HepG2 (cell line): ENCODE results near the gene ACSS2. TPM values are rescaled to one million over a fixed set of nuclear protein-coding genes. Genes with fewer than 3 reads are reported as not detected.

Experiments used
- ATF6 ChIP-seq: sonication (generic); formaldehyde crosslinking; conservative IDR thresholded peaks from 2 replicates; pipeline ENCODE4 v1.4.0; 2020; ENCODE audit warnings: missing genetic modification reagents
- ATF7 ChIP-seq, 2 experiments: fragments of 450-650 bp in 1 of 2; sonication (generic) in 1 of 2; formaldehyde crosslinking in 1 of 2; IDR thresholded peaks; 2 replicates each; pipeline versions ENCODE4 v1.4.0 to v1.6.1; 2016 to 2020; ENCODE audit warnings: antibody characterized with exemption in 1 of 2, mild to moderate bottlenecking in 1 of 2, missing genetic modification reagents in 1 of 2
- CENPX ChIP-seq: sonication (generic); formaldehyde crosslinking; IDR thresholded peaks from 2 replicates; pipeline ENCODE4 v1.9.0; 2021; ENCODE audit warnings: mild to moderate bottlenecking, missing genetic modification reagents, moderate library complexity
- ELF4 ChIP-seq: sonication (generic); formaldehyde crosslinking; IDR thresholded peaks from 2 replicates; pipeline ENCODE4 v1.5.0; 2020; ENCODE audit warnings: missing genetic modification reagents, mild to moderate bottlenecking, moderate library complexity, borderline replicate concordance
- KDM1A ChIP-seq: IDR thresholded peaks from 2 replicates; pipeline ENCODE4 v1.6.1; 2016; ENCODE audit warnings: missing compliant biosample characterization
- KLF15 ChIP-seq: sonication (generic); formaldehyde crosslinking; IDR thresholded peaks from 2 replicates; pipeline ENCODE4 v1.8.1; 2023; ENCODE audit warnings: borderline replicate concordance, mild to moderate bottlenecking, inconsistent platforms, missing genetic modification reagents, mixed read lengths
- MTA3 ChIP-seq: sonication (generic); formaldehyde crosslinking; IDR thresholded peaks from 2 replicates; pipeline ENCODE4 v1.4.0; 2020; ENCODE audit warnings: missing genetic modification reagents
- MXD3 ChIP-seq: IDR thresholded peaks from 2 replicates; pipeline ENCODE4 v1.6.1; 2016; ENCODE audit warnings: mild to moderate bottlenecking, missing biosample characterization, missing genetic modification reagents
- NR2F1 ChIP-seq, 2 experiments: fragments of 450-650 bp in 1 of 2; formaldehyde crosslinking in 1 of 2; IDR thresholded peaks; 2 replicates each; pipeline versions ENCODE4 v1.5.0 to v1.6.1; 2016 to 2020; ENCODE audit warnings: mild to moderate bottlenecking in 1 of 2, missing compliant biosample characterization in 1 of 2, missing genetic modification reagents in 1 of 2, moderate library complexity in 1 of 2
- POLR2A ChIP-seq, 2 experiments: IDR thresholded peaks; 2 replicates each; pipeline ENCODE4 v1.6.1; 2011; ENCODE audit warnings: low read depth in 2 of 2, low read length in 2 of 2, mild to moderate bottlenecking in 1 of 2, moderate library complexity in 1 of 2; ENCODE audit not compliant: insufficient read depth in 1 of 2
- RNF219 ChIP-seq: sonication (generic); formaldehyde crosslinking; IDR thresholded peaks from 2 replicates; pipeline ENCODE4 v1.5.0; 2020; ENCODE audit warnings: mild to moderate bottlenecking, missing genetic modification reagents
- STAG1 ChIP-seq: sonication (generic); formaldehyde crosslinking; IDR thresholded peaks from 2 replicates; pipeline ENCODE4 v1.4.0; 2020; ENCODE audit warnings: missing genetic modification reagents
- TP53 ChIP-seq: sonication (generic); formaldehyde crosslinking; conservative IDR thresholded peaks from 2 replicates; pipeline ENCODE4 v1.4.0; 2020; ENCODE audit warnings: missing genetic modification reagents
- WIZ ChIP-seq: sonication (generic); formaldehyde crosslinking; IDR thresholded peaks from 2 replicates; pipeline ENCODE4 v1.5.1; 2020; ENCODE audit warnings: mild to moderate bottlenecking, missing genetic modification reagents
- YEATS4 ChIP-seq: sonication (generic); formaldehyde crosslinking; IDR thresholded peaks from 2 replicates; pipeline ENCODE4 v1.4.0; 2020; ENCODE audit warnings: missing genetic modification reagents, borderline replicate concordance
- ZNF33A ChIP-seq: sonication (generic); formaldehyde crosslinking; IDR thresholded peaks from 2 replicates; pipeline ENCODE4 v1.5.1; 2020; ENCODE audit warnings: missing genetic modification reagents, mild to moderate bottlenecking, moderate library complexity, borderline replicate concordance
- ZNF34 ChIP-seq: sonication (generic); formaldehyde crosslinking; IDR thresholded peaks from 2 replicates; pipeline ENCODE4 v1.4.0; 2020; ENCODE audit warnings: mild to moderate bottlenecking, missing genetic modification reagents, borderline replicate concordance
- ZNF597 ChIP-seq: sonication (generic); formaldehyde crosslinking; IDR thresholded peaks from 2 replicates; pipeline ENCODE4 v1.5.0; 2020; ENCODE audit warnings: missing genetic modification reagents
- ZNF670 ChIP-seq: sonication (generic); formaldehyde crosslinking; IDR thresholded peaks from 2 replicates; pipeline ENCODE4 v1.8.0; 2022; ENCODE audit warnings: mild to moderate bottlenecking, missing genetic modification reagents, borderline replicate concordance
- ZNF737 ChIP-seq: sonication (generic); formaldehyde crosslinking; IDR thresholded peaks from 2 replicates; pipeline ENCODE4 v1.5.0; 2020; ENCODE audit warnings: missing genetic modification reagents, mild to moderate bottlenecking, borderline replicate concordance
- ZNF746 ChIP-seq: sonication (generic); formaldehyde crosslinking; IDR thresholded peaks from 2 replicates; pipeline ENCODE4 v1.8.0; 2022; ENCODE audit warnings: mild to moderate bottlenecking, missing genetic modification reagents
- ZNF768 ChIP-seq: sonication (generic); formaldehyde crosslinking; IDR thresholded peaks from 2 replicates; pipeline ENCODE4 v1.4.0; 2020; ENCODE audit warnings: missing genetic modification reagents
- ZNF878 ChIP-seq: sonication (generic); formaldehyde crosslinking; IDR thresholded peaks from 2 replicates; pipeline ENCODE4 v1.8.1; 2023; ENCODE audit warnings: mild to moderate bottlenecking, missing genetic modification reagents, moderate library complexity
- ZSCAN12 ChIP-seq: sonication (generic); formaldehyde crosslinking; IDR thresholded peaks from 2 replicates; pipeline ENCODE4 v1.9.0; 2021; ENCODE audit warnings: mild to moderate bottlenecking, missing genetic modification reagents
- ZSCAN25 ChIP-seq: sonication (generic); formaldehyde crosslinking; IDR thresholded peaks from 2 replicates; pipeline ENCODE4 v1.8.0; 2022; ENCODE audit warnings: mild to moderate bottlenecking, missing genetic modification reagents
- polyA plus RNA-seq, 8 experiments: library from polyadenylated mRNA; depleted of rRNA in 3 of 8; stranded (reverse) in 7 of 8; unstranded in 1 of 8; fragments of >200 nt; fragmentation: Illumina TruSeq in 4 of 8; extraction: Trizol in 4 of 8; gene quantifications; 2 replicates each; pipeline versions ENCODE4 v1.2.1 to v1.2.3, GENCODE V29; 2011 to 2016; ENCODE audit warnings: low read depth in 4 of 8, missing spikeins in 1 of 8, mixed read lengths in 1 of 8; ENCODE audit not compliant: insufficient read depth in 1 of 8
- total RNA-seq, 5 experiments: library from RNA; depleted of rRNA; stranded (reverse); fragments of >200 nt; fragmentation: Illumina TruSeq; extraction: Trizol; gene quantifications; 2 replicates each; pipeline ENCODE4 v1.2.3, GENCODE V29; 2016; ENCODE audit warnings: low read depth in 1 of 5

The ACSS2 gene
- total and polyA plus RNA-seq, 2 of the 13 experiments (the other 11 are each of a cell fraction or from before 2014, with no cell fraction given) = 72.8 to 89.7 TPM

- peak; percentile 61; the same call in 1 of the 2 replicates for TF ChIP-seq ZNF737 (CRISPR knock-in tag)
- peak; percentile 35; the same call in 1 of the 2 replicates for TF ChIP-seq ZNF670 (CRISPR knock-in tag)
- TF ChIP-seq ATF6 (CRISPR knock-in tag) = peak; percentile 46; the same call in 1 of the 2 replicates
- 0 out of 4 replicates have a peak, but pooled peaks of 1 of the 2 experiments have one; percentile 41 for TF ChIP-seq NR2F1 (CRISPR knock-in tag; IDR thresholded peaks at IDR 0.05)
- TF ChIP-seq MTA3 (CRISPR knock-in tag) = no peak
- TF ChIP-seq ZSCAN25 (CRISPR knock-in tag) = peak; percentile 62; the same call in 1 of the 2 replicates
- peak; percentile 94 for TF ChIP-seq WIZ (CRISPR knock-in tag)
- TF ChIP-seq YEATS4 (CRISPR knock-in tag) = peak; percentile 87; the same call in 1 of the 2 replicates
- TF ChIP-seq KDM1A (CRISPR knock-in tag) = no peak
- peak; percentile 74; the same call in 1 of the 2 replicates for TF ChIP-seq ZNF768
- TF ChIP-seq TP53 (CRISPR knock-in tag) = no peak
- TF ChIP-seq ZSCAN12 (CRISPR knock-in tag) = no peak
- no peak; the same call in 1 of the 2 replicates for TF ChIP-seq ELF4 (CRISPR knock-in tag)
- no peak; the same call in 1 of the 2 replicates for TF ChIP-seq ZNF746 (CRISPR knock-in tag)
- no peak for TF ChIP-seq ZNF33A (CRISPR knock-in tag)
- TF ChIP-seq ZNF878 (CRISPR knock-in tag) = no peak
- no peak for TF ChIP-seq ATF7 (IDR thresholded peaks at IDR 0.05)
- no peak for TF ChIP-seq ATF7 (CRISPR knock-in tag; IDR thresholded peaks at IDR 0.05)
- no peak for TF ChIP-seq RNF219 (CRISPR knock-in tag)
- peak; percentile 93 for TF ChIP-seq MXD3
- peak; percentile 79; the same call in 1 of the 2 replicates for TF ChIP-seq ZNF34
- no peak; the same call in none of the 2 replicates for TF ChIP-seq KLF15 (CRISPR knock-in tag)
- no peak for TF ChIP-seq CENPX
- peak; percentile 82 for TF ChIP-seq STAG1 (CRISPR knock-in tag)
- no peak for TF ChIP-seq ZNF597
- TF ChIP-seq POLR2A (IDR thresholded peaks at IDR 0.05; ENCODE audit: insufficient read depth in 1 of 2, low read depth in 2 of 2, low read length in 2 of 2) = peak; percentile 37 to 89; a peak in 3 of 4 replicates
Measured at GRCh38 chr20:34872622-34873224, 3.7 kb upstream of the ACSS2 start, which contains the start of gene GGT7 (continued).
